GM18870 (cell line): ENCODE data around the gene BHMT.
"Not testable (repeated sequence)": the region's sequence is repeated elsewhere in the genome, so short reads cannot be mapped to it uniquely, and the experiment has no call there.

ENCODE experiments used
- ATAC-seq: cut with Tn5 transposase; IDR thresholded peaks from one replicate; pipeline ENCODE4 v1.9.1; 2021; ENCODE audit warnings: moderate library complexity; ENCODE audit not compliant: unreplicated experiment

BHMT gene

GRCh38 chr5:79171635-79172245 lies 60.1 kb downstream of the BHMT start:
- ATAC-seq: no peak

DNA sequence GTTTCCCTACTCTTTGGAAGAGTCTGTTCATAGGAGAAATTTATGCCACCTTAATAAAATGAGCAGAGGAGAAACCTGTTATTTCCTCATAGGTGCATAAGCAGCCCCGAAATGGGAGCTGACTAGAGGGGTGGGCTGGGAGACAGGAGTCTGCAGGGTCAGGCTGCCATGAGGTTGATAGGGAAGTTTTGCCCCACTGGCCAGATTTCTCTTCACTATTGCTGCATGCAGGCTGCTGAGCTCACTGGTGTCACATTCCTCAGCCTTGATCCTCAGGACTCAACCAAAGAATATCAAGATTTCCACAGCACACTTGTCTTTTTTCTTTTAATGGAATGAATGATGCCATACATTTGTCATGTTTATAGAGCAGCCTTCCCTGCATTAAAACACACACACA lies 60.7 kb downstream of the BHMT start:
- no peak for ATAC-seq

DNA sequence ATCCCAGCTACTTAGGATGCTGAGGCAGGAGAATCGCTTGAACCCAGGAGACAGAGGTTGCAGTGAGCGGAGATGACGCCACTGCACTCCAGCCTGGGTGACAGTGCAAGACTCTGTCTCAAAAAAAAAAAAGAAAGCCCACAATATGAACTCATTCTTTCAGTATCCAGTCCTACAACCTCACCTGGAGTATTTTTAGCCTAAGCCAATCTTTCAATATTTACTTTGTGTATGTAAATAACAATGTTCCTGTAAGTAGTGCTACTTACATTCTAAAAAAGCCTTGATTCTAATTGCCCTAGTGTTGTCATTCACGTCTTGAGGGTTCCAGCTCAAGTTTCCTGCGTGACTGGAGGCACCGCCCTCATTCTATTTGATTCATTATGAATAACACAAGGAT lies 62.0 kb downstream of the BHMT start:
- ATAC-seq: no peak

- not testable (repeated sequence) for ATAC-seq
Observed at GRCh38 chr5:79180449-79180848, 68.8 kb downstream of the BHMT start.

DNA sequence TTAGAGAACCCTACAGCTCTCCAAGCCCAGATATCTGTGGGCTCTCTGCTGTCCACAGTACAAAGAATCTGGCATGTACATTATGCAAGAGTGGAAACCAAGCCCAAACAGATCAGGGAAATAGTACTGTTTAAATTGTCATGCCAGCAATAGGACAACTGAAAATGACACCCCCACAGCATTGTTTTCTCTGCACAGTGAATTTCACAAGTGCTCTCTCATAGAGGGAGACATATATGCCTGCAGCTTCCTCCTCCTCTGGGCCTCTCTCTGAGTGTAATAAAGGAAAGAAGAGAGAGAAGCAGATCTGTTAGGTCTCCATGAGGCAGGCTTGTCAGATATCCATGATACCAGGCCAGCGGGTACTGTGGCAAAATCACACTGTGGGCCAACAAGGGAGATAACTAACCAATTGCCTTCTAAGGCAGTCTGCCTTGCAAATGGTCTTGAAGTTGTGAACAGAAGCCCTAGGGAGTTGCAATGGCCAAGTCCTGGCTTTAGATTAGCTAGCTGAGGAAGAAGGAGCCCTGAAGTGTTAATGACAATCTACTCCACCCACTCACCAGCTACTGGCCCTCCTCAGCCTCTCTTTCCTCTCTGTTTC lies 69.9 kb downstream of the BHMT start:
- ATAC-seq: no peak
